Hepatocyte (in vitro differentiated cells): ENCODE results near the gene TSPEAR. TPM values are rescaled to one million over a fixed set of nuclear protein-coding genes. Genes with fewer than 3 reads are reported as not detected.

Experiments used
- DNase-seq: peaks from one replicate; pipeline ENCODE4 v3.0.0-alpha.2; 2016; ENCODE audit warnings: low spot score
- H2AFZ ChIP-seq: fragments of 200-600 bp; sonication (generic); 2 replicates; pipeline ENCODE4 v1.6.0; 2016; ENCODE audit warnings: antibody characterized with exemption, mild to moderate bottlenecking
- H3K27ac ChIP-seq: fragments of 200-600 bp; sonication (generic); 2 replicates; pipeline ENCODE4 v1.5.1; 2016; ENCODE audit warnings: mild to moderate bottlenecking
- H3K27me3 ChIP-seq: fragments of 200-600 bp; sonication (generic); 2 replicates; pipeline ENCODE4 v1.6.1; 2016
- H3K36me3 ChIP-seq: fragments of 200-600 bp; sonication (generic); replicated peaks from 2 replicates; pipeline ENCODE4 v1.5.1; 2016; ENCODE audit warnings: low read depth; ENCODE audit not compliant: insufficient read depth
- H3K4me1 ChIP-seq: fragments of 200-600 bp; sonication (generic); 2 replicates; pipeline ENCODE4 v1.5.1; 2016; ENCODE audit warnings: mild to moderate bottlenecking, moderate library complexity; ENCODE audit not compliant: insufficient read depth
- H3K4me2 ChIP-seq: fragments of 200-600 bp; sonication (generic); 2 replicates; pipeline ENCODE4 v1.6.0; 2016
- H3K4me3 ChIP-seq: fragments of 200-600 bp; sonication (generic); 2 replicates; pipeline ENCODE4 v1.5.1; 2016; ENCODE audit warnings: mild to moderate bottlenecking
- H3K79me2 ChIP-seq: fragments of 200-600 bp; sonication (generic); 2 replicates; pipeline ENCODE4 v1.6.0; 2017; ENCODE audit warnings: mild to moderate bottlenecking
- H3K9me2 ChIP-seq: fragments of 200-600 bp; sonication (generic); replicated peaks from 2 replicates; pipeline ENCODE4 v1.6.0; 2017; ENCODE audit warnings: mild to moderate bottlenecking; ENCODE audit not compliant: insufficient read depth
- H3K9me3 ChIP-seq: fragments of 200-600 bp; sonication (generic); 2 replicates; pipeline ENCODE4 v1.5.1; 2016; ENCODE audit warnings: low read depth, mild to moderate bottlenecking
- H4K20me1 ChIP-seq: fragments of 200-600 bp; sonication (generic); 2 replicates; pipeline ENCODE4 v1.6.0; 2016; ENCODE audit warnings: mild to moderate bottlenecking; ENCODE audit not compliant: insufficient read depth, poor library complexity, severe bottlenecking
- EZH2 ChIP-seq: fragments of 200-600 bp; sonication (generic); IDR thresholded peaks from 2 replicates; pipeline ENCODE4 v1.6.1; 2016; ENCODE audit warnings: antibody characterized with exemption, mild to moderate bottlenecking, borderline replicate concordance
- EZH2phosphoT487 ChIP-seq: fragments of 200-600 bp; sonication (generic); IDR thresholded peaks from one replicate; pipeline ENCODE4 v1.6.1; 2018; ENCODE audit warnings: antibody characterized with exemption, mild to moderate bottlenecking, low read depth, moderate library complexity; ENCODE audit not compliant: unreplicated experiment, severe bottlenecking
- WGBS: methylation state at CpG from one replicate; pipeline ENCODE4 v1.1.6; 2016; ENCODE audit warnings: low lambda C conversion rate; ENCODE audit errors: missing lambda C conversion rate; 5-methylcytosine and 5-hydroxymethylcytosine counted together
- polyA plus RNA-seq: library from polyadenylated mRNA; unstranded; fragments of >200 nt; fragmentation: Nextera tagmentation; extraction: Ambion mirVana; gene quantifications from 2 replicates; pipeline ENCODE4 v1.2.1, GENCODE V29; 2016
- total RNA-seq: library from RNA; depleted of rRNA; stranded (reverse); fragments of >200 nt; gene quantifications from 2 replicates; pipeline ENCODE4 v1.2.3, GENCODE V29; 2014
- TF ChIP-seq, protein P1 (sequence below): fragments of 200-600 bp; sonication (generic); IDR thresholded peaks from 2 replicates; pipeline ENCODE4 v1.5.1; 2016; ENCODE audit warnings: antibody characterized with exemption, mild to moderate bottlenecking; ENCODE audit not compliant: poor library complexity

Gene TSPEAR
- total and polyA plus RNA-seq, 2 experiments from 2014 or later: 0.35 TPM; not detected in 1

DNA sequence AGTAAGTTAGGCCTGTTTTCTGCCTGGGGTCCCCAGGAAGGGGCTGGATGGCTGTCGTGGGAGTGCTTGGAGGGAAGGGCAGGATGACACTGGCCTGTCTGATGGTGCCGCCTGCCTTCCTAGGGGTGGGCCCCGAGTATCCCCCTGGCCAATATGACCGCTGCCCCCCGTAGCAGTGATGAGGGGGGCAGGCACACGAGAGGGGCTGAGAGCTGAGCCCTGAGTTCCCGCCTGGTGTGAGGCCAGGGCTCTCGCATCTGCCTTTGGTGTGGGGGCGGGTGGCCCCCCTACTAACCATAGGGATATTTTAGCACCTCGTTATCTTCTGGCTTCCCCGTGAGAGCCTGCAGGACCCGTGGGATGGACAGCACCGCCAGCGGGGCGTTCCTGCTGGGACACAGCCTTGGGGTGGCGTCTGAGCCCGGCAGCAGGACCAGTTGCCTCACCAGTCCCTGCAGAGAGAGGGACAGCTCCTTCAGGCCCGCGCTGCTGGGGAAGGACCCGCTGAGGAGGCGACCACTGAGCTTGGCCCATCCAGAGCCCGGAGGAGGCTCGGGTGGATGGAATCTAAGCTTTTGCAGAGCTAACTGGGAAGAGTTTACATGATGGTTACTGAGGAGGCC lies 181.8 kb downstream of the TSPEAR start:
- Histone ChIP-seq H3K4me2 (no peak overlapping the region), H3K27me3 (no peaks in the 10 kb centered on the region), H3K79me2 (no peaks in the 10 kb centered on the region), H3K27ac (no peak overlapping the region), H3K9me3 (no peaks in the 10 kb centered on the region), H4K20me1 (no peaks in the 10 kb centered on the region), H2AFZ (no peak overlapping the region), H3K36me3 (no peaks in the 10 kb centered on the region), H3K4me3 (no peak overlapping the region), H3K9me2 (no peaks in the 10 kb centered on the region), H3K4me1 (no peaks in the 10 kb centered on the region)
- no peak for DNase-seq
- no peak for TF ChIP-seq EZH2
- TF ChIP-seq, protein P1, sequence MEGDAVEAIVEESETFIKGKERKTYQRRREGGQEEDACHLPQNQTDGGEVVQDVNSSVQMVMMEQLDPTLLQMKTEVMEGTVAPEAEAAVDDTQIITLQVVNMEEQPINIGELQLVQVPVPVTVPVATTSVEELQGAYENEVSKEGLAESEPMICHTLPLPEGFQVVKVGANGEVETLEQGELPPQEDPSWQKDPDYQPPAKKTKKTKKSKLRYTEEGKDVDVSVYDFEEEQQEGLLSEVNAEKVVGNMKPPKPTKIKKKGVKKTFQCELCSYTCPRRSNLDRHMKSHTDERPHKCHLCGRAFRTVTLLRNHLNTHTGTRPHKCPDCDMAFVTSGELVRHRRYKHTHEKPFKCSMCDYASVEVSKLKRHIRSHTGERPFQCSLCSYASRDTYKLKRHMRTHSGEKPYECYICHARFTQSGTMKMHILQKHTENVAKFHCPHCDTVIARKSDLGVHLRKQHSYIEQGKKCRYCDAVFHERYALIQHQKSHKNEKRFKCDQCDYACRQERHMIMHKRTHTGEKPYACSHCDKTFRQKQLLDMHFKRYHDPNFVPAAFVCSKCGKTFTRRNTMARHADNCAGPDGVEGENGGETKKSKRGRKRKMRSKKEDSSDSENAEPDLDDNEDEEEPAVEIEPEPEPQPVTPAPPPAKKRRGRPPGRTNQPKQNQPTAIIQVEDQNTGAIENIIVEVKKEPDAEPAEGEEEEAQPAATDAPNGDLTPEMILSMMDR: no peak
- TF ChIP-seq EZH2phosphoT487: no peak
- WGBS: 88% methylated on average over 23 of the region's 23 CpGs

DNA sequence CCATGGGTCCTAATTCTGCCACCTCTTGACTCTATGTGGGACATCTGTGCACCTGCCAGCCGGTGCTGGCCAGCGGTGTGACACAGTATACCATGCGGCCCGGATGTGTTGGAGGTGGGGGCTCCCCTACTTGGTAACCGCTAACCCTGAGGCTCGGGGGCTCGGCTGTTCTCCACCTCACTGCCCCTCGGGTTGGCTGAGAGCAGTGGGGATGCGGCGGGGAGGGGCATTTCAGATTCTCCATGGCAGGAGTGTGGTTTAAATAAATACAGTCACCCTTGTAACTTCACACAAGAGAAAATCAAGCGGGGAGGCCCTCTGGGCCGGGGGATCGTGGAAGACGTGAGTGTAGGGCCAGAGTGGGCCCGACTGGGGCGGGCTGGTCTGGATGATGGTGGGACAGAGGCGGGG lies 182.4 kb downstream of the TSPEAR start:
- H4K20me1 ChIP-seq: no peaks in the 10 kb centered on the region
- no peak overlapping the region for H3K4me3 ChIP-seq
- TF ChIP-seq EZH2phosphoT487 (no peak), EZH2 (no peak)
- TF ChIP-seq, protein P1: no peak
- H2AFZ ChIP-seq: no peak overlapping the region
- H3K4me2 ChIP-seq: no peak overlapping the region
- H3K9me2 ChIP-seq: no peaks in the 10 kb centered on the region
- WGBS: 93% methylated on average over 17 of the region's 17 CpGs
- H3K27ac ChIP-seq: no peak overlapping the region
- H3K36me3 ChIP-seq: no peaks in the 10 kb centered on the region
- no peaks in the 10 kb centered on the region for H3K4me1 ChIP-seq
- H3K79me2 ChIP-seq: no peaks in the 10 kb centered on the region
- H3K27me3 ChIP-seq: no peaks in the 10 kb centered on the region
- H3K9me3 ChIP-seq: no peaks in the 10 kb centered on the region
- no peak for DNase-seq

DNA sequence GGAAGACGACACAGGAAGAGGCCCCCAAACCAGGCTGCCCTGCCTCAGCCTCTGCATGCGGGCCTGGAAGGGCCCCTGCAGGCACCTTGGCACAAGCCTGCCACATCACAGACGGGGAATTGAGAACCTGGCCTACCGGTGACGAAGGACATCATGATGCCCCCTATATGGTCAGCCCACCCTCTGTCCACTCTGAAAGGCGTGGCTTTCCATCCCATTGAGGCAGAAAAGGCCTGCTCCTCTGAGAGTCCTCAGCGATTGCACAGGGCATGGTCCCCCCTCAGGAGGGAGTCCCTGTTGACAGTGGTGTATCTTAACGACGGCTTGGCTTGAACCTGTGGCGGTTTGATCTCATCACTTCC lies 182.8 kb downstream of the TSPEAR start:
- H3K36me3 ChIP-seq: no peaks in the 10 kb centered on the region
- TF ChIP-seq, protein P1: no peak
- no peak for TF ChIP-seq EZH2
- no peak for TF ChIP-seq EZH2phosphoT487
- no peaks in the 10 kb centered on the region for H4K20me1 ChIP-seq
- 90% methylated on average over 10 of the region's 10 CpGs for WGBS
- H3K27me3 ChIP-seq: no peaks in the 10 kb centered on the region
- H3K4me1 ChIP-seq: no peaks in the 10 kb centered on the region
- no peaks in the 10 kb centered on the region for H3K9me2 ChIP-seq
- H3K27ac ChIP-seq: no peak overlapping the region
- no peaks in the 10 kb centered on the region for H3K79me2 ChIP-seq
- DNase-seq: no peak
- no peak overlapping the region for H3K4me3 ChIP-seq
- H3K9me3 ChIP-seq: no peaks in the 10 kb centered on the region
- no peak overlapping the region for H2AFZ ChIP-seq
- no peak overlapping the region for H3K4me2 ChIP-seq
